Hematopoietic multipotent progenitor cell treated with erythropoietin and hydrocortisone succinate and interleukin-3 and kit ligand, for 17 days (in vitro differentiated cells): Measurements from ENCODE around the gene GCNT2.
"Not testable (repeated sequence)": the region's sequence is repeated elsewhere in the genome, so short reads cannot be mapped to it uniquely, and the experiment has no call there.

Experiments used
- DNase-seq: peaks from one replicate; pipeline ENCODE4 v3.0.0-alpha.2; 2015; ENCODE audit warnings: low spot score

The GCNT2 gene

GRCh38 chr6:10610289-10610688 lies 89.1 kb downstream of the GCNT2 start:
- no peak for DNase-seq

GRCh38 chr6:10612161-10612560 lies 91.0 kb downstream of the GCNT2 start:
- DNase-seq = no peak

GRCh38 chr6:10613077-10613476 lies 91.9 kb downstream of the GCNT2 start:
- no peak for DNase-seq

GRCh38 chr6:10613723-10614122 lies 92.6 kb downstream of the GCNT2 start:
- no peak for DNase-seq

- DNase-seq = no peak
These were observed 94.5 kb downstream of the GCNT2 start for GRCh38 chr6:10615675-10616074.

- DNase-seq = not testable (repeated sequence)
These were observed 95.1 kb downstream of the GCNT2 start for GRCh38 chr6:10616266-10616665.

GRCh38 chr6:10617008-10617696 lies 96.0 kb downstream of the GCNT2 start:
- no peak for DNase-seq

GRCh38 chr6:10618409-10618808 lies 97.3 kb downstream of the GCNT2 start:
- no peak for DNase-seq

- no peak for DNase-seq
These were observed 100.1 kb downstream of the GCNT2 start for GRCh38 chr6:10621213-10621612.

- DNase-seq = no peak
These were observed 100.7 kb downstream of the GCNT2 start for GRCh38 chr6:10621847-10622246.

- no peak for DNase-seq
These were observed 103.7 kb downstream of the GCNT2 start for GRCh38 chr6:10624836-10625235.

- no peak for DNase-seq
These were observed 105.1 kb downstream of the GCNT2 start for GRCh38 chr6:10626154-10626741.

GRCh38 chr6:10627800-10628199 lies 106.6 kb downstream of the GCNT2 start:
- no peak for DNase-seq

- DNase-seq = no peak
These were observed 109.0 kb downstream of the GCNT2 start for GRCh38 chr6:10630178-10630577.

GRCh38 chr6:10633216-10633615 lies 112.1 kb downstream of the GCNT2 start:
- no peak for DNase-seq

- peak; percentile 58 for DNase-seq
These were observed 119.3 kb downstream of the GCNT2 start for GRCh38 chr6:10640412-10640811.

GRCh38 chr6:10641528-10641927 lies 120.4 kb downstream of the GCNT2 start:
- no peak for DNase-seq

- DNase-seq = no peak
These were observed 122.1 kb downstream of the GCNT2 start for GRCh38 chr6:10643201-10643651.

GRCh38 chr6:10644225-10644624 lies 123.1 kb downstream of the GCNT2 start:
- no peak for DNase-seq

GRCh38 chr6:10655508-10656055 lies 134.4 kb downstream of the GCNT2 start:
- DNase-seq = no peak

GRCh38 chr6:10658910-10659698 lies 138.0 kb downstream of the GCNT2 start:
- no peak for DNase-seq

- DNase-seq = no peak
These were observed 138.7 kb downstream of the GCNT2 start for GRCh38 chr6:10659699-10660348.
